SK-N-SH treated with all-trans-retinoic acid at 6 μM for 48 hours (cell line): Measurements from ENCODE around the gene HIVEP3.

ENCODE experiments used
- ARNTL ChIP-seq: fragments of 450-650 bp; formaldehyde crosslinking; IDR thresholded peaks from 2 replicates; pipeline ENCODE4 v1.5.0; 2020; ENCODE audit warnings: low read depth, mild to moderate bottlenecking, moderate library complexity, borderline replicate concordance
- BACH2 ChIP-seq: fragments of 250-450 bp; sonication (Bioruptor Pico); IDR thresholded peaks from 2 replicates; pipeline ENCODE4 v1.9.0; 2021; ENCODE audit warnings: mild to moderate bottlenecking, borderline replicate concordance
- CREB5 ChIP-seq: fragments of 250-450 bp; sonication (Bioruptor Pico); IDR thresholded peaks from 2 replicates; pipeline ENCODE4 v1.5.1; 2020; ENCODE audit warnings: low read depth, mild to moderate bottlenecking, moderate library complexity
- GLIS3 ChIP-seq: fragments of 250-450 bp; sonication (Bioruptor Pico); IDR thresholded peaks from 2 replicates; pipeline ENCODE4 v1.5.0; 2020; ENCODE audit warnings: mild to moderate bottlenecking, moderate library complexity
- OSR1 ChIP-seq: fragments of 250-450 bp; sonication (Bioruptor Pico); IDR thresholded peaks from 2 replicates; pipeline ENCODE4 v1.8.0; 2022; ENCODE audit warnings: moderate library complexity, mild to moderate bottlenecking, inconsistent platforms
- PATZ1 ChIP-seq: fragments of 250-450 bp; sonication (Bioruptor Pico); IDR thresholded peaks from 2 replicates; pipeline ENCODE4 v1.8.0; 2020; ENCODE audit warnings: mild to moderate bottlenecking, moderate library complexity, borderline replicate concordance
- PPARA ChIP-seq: fragments of 250-450 bp; sonication (Bioruptor Pico); IDR thresholded peaks from 2 replicates; pipeline ENCODE4 v1.5.0; 2020; ENCODE audit warnings: mild to moderate bottlenecking, borderline replicate concordance
- RARB ChIP-seq: fragments of 250-450 bp; sonication (Bioruptor Pico); IDR thresholded peaks from 2 replicates; pipeline ENCODE4 v1.8.0; 2021; ENCODE audit warnings: mild to moderate bottlenecking, moderate library complexity
- SNAI2 ChIP-seq: fragments of 250-450 bp; sonication (Bioruptor Pico); IDR thresholded peaks from 2 replicates; pipeline ENCODE4 v1.5.0; 2020; ENCODE audit warnings: mild to moderate bottlenecking, moderate library complexity
- TCF4 ChIP-seq: fragments of 250-450 bp; sonication (Bioruptor Pico); IDR thresholded peaks from 2 replicates; pipeline ENCODE4 v1.8.0; 2021; ENCODE audit warnings: mild to moderate bottlenecking, moderate library complexity, borderline replicate concordance
- ZC3H10 ChIP-seq: fragments of 250-450 bp; sonication (Bioruptor Pico); IDR thresholded peaks from 2 replicates; pipeline ENCODE4 v1.5.1; 2021; ENCODE audit warnings: mild to moderate bottlenecking, moderate library complexity
- ZFP3 ChIP-seq: fragments of 250-450 bp; sonication (Bioruptor Pico); IDR thresholded peaks from 2 replicates; pipeline ENCODE4 v1.5.0; 2020; ENCODE audit warnings: mild to moderate bottlenecking, moderate library complexity
- ZFP30 ChIP-seq: fragments of 450-650 bp; formaldehyde crosslinking; IDR thresholded peaks from 2 replicates; pipeline ENCODE4 v1.5.0; 2022; ENCODE audit warnings: mild to moderate bottlenecking, moderate library complexity

GRCh38 chr1:41783189-41783639, 135.5 kb downstream of the HIVEP3 start:
- TF ChIP-seq ARNTL (CRISPR knock-in tag) (no peak), PATZ1 (no peak), ZFP30 (CRISPR knock-in tag) (no peak), OSR1 (CRISPR knock-in tag) (no peak), RARB (CRISPR knock-in tag) (no peak), ZFP3 (CRISPR knock-in tag) (no peak), PPARA (CRISPR knock-in tag) (no peak), BACH2 (no peak), GLIS3 (CRISPR knock-in tag) (no peak), TCF4 (CRISPR knock-in tag) (no peak), CREB5 (no peak), SNAI2 (CRISPR knock-in tag) (no peak), ZC3H10 (CRISPR knock-in tag) (no peak)
